HUES64 (cell line): Measurements from ENCODE around the gene FAM219B.

ENCODE experiments used
- H3K27ac ChIP-seq: 2 replicates; pipeline ENCODE4 v1.7.0; 2013; ENCODE audit warnings: low read depth, low read length, inconsistent platforms
- H3K27me3 ChIP-seq: 2 replicates; pipeline ENCODE4 v1.6.1; 2013; ENCODE audit warnings: mild to moderate bottlenecking, low read length; ENCODE audit not compliant: insufficient read depth
- H3K36me3 ChIP-seq: 2 replicates; pipeline ENCODE4 v1.6.1; 2013; ENCODE audit warnings: mild to moderate bottlenecking, low read length; ENCODE audit not compliant: insufficient read depth
- H3K4me1 ChIP-seq: 2 replicates; pipeline ENCODE4 v1.6.1; 2013; ENCODE audit warnings: mild to moderate bottlenecking, low read length, moderate library complexity; ENCODE audit not compliant: insufficient read depth
- H3K4me3 ChIP-seq: 2 replicates; pipeline ENCODE4 v1.5.1; 2013; ENCODE audit warnings: mild to moderate bottlenecking, low read length, moderate library complexity
- H3K9ac ChIP-seq: 2 replicates; pipeline ENCODE4 v1.6.1; 2013; ENCODE audit warnings: mild to moderate bottlenecking, low read depth, low read length
- H3K9me3 ChIP-seq: 2 replicates; pipeline ENCODE4 v1.6.1; 2013; ENCODE audit warnings: low read depth, low read length; ENCODE audit not compliant: insufficient read depth
- WGBS: fragments of 150-250, 120-280 bp; methylation state at CpG from one replicate; pipeline ENCODE4 v1.1.7; 2013; ENCODE audit warnings: missing lambda C conversion rate; 5-methylcytosine and 5-hydroxymethylcytosine counted together

FAM219B gene

DNA sequence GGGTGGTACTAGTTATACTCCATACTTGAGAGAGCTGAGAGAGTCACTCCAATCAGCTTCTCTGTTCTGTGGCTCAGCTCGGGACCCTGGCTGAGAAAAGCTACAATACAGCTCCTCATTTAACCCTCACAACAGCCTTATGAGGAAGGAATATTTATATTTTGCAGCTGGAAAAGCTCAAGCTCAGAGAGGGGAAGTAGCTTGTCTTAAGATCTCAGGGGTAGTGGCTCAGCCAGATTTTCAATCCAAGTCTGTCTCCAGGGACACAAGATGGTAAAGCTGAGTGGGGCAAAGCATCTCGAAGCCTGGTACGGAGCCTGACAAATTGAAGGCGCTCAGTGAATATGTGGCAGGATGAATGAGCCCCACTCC lies 48.3 kb downstream of the FAM219B start:
- peaks cover 11% of the 10 kb centered on the region for H3K36me3 ChIP-seq
- no peaks in the 10 kb centered on the region for H3K9me3 ChIP-seq
- WGBS: 98% methylated on average over 4 of the region's 4 CpGs
- no peak overlapping the region for H3K4me3 ChIP-seq
- no peak overlapping the region for H3K9ac ChIP-seq
- no peaks in the 10 kb centered on the region for H3K4me1 ChIP-seq
- H3K27ac ChIP-seq: no peak overlapping the region
- no peaks in the 10 kb centered on the region for H3K27me3 ChIP-seq

DNA sequence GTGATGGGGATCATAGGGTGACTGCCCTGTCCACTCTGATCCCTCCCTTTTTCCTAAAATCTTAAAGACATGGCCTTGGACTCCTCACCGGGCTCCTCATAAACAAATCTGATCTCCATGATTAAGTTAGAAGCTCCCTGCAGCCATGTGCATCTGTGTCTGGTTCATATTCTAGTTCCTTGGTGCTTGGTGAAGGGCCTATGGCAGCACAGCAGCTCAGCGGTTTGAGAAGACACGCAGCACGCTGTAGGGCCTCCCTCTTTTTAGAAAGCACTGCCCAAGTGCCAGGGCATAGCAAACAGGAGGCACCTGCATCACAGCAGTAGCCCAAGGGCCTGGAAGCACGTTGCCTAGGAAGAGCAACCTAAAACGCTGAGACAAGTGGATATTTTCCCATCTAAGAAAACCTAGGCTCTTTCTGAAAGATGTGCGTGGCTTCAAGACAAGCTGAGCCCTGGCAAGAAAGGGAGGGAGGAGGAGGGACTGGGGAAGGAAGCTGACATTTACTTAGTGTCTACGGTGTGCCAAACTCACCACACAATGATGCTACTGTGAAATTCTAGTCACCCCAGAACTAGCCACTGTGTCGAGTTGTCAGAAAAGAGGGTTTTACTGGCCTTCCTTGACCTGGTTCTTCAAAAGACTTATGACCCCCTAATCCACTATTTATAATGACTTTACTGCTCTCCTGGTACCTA lies 48.8 kb downstream of the FAM219B start:
- no peak overlapping the region for H3K9ac ChIP-seq
- no peaks in the 10 kb centered on the region for H3K27me3 ChIP-seq
- no peaks in the 10 kb centered on the region for H3K9me3 ChIP-seq
- WGBS: 90% methylated on average over 9 of the region's 9 CpGs
- no peak overlapping the region for H3K27ac ChIP-seq
- no peaks in the 10 kb centered on the region for H3K4me1 ChIP-seq
- H3K4me3 ChIP-seq: no peak overlapping the region
- H3K36me3 ChIP-seq: peaks cover 16% of the 10 kb centered on the region

GRCh38 chr15:74857082-74857655 lies 49.5 kb downstream of the FAM219B start:
- Histone ChIP-seq H3K27me3 (no peaks in the 10 kb centered on the region), H3K4me1 (no peaks in the 10 kb centered on the region), H3K27ac (no peak overlapping the region), H3K9ac (no peak overlapping the region), H3K4me3 (no peak overlapping the region), H3K36me3 (peaks cover 23% of the 10 kb centered on the region), H3K9me3 (no peaks in the 10 kb centered on the region)
- WGBS: 91% methylated on average over 5 of the region's 5 CpGs

GRCh38 chr15:74856537-74856936 lies 50.1 kb downstream of the FAM219B start:
- H3K4me3 ChIP-seq: no peak overlapping the region
- no peak overlapping the region for H3K27ac ChIP-seq
- H3K36me3 ChIP-seq: peaks cover 29% of the 10 kb centered on the region
- H3K9me3 ChIP-seq: no peaks in the 10 kb centered on the region
- H3K4me1 ChIP-seq: no peaks in the 10 kb centered on the region
- H3K27me3 ChIP-seq: no peaks in the 10 kb centered on the region
- no peak overlapping the region for H3K9ac ChIP-seq
- WGBS: 100% methylated on average over 1 of the region's 1 CpG

GRCh38 chr15:74855857-74856256 lies 50.8 kb downstream of the FAM219B start:
- Histone ChIP-seq H3K36me3 (peaks cover 35% of the 10 kb centered on the region), H3K9me3 (no peaks in the 10 kb centered on the region), H3K4me1 (no peaks in the 10 kb centered on the region), H3K4me3 (no peak overlapping the region), H3K27me3 (no peaks in the 10 kb centered on the region), H3K27ac (no peak overlapping the region), H3K9ac (no peak overlapping the region)
- WGBS: 87% methylated on average over 2 of the region's 2 CpGs

GRCh38 chr15:74854453-74855022 lies 52.1 kb downstream of the FAM219B start:
- Histone ChIP-seq H3K4me1 (no peaks in the 10 kb centered on the region), H3K27ac (no peak overlapping the region), H3K9me3 (no peaks in the 10 kb centered on the region), H3K36me3 (peaks cover 48% of the 10 kb centered on the region), H3K4me3 (no peak overlapping the region), H3K9ac (no peak overlapping the region), H3K27me3 (no peaks in the 10 kb centered on the region)
- 93% methylated on average over 13 of the region's 13 CpGs for WGBS

DNA sequence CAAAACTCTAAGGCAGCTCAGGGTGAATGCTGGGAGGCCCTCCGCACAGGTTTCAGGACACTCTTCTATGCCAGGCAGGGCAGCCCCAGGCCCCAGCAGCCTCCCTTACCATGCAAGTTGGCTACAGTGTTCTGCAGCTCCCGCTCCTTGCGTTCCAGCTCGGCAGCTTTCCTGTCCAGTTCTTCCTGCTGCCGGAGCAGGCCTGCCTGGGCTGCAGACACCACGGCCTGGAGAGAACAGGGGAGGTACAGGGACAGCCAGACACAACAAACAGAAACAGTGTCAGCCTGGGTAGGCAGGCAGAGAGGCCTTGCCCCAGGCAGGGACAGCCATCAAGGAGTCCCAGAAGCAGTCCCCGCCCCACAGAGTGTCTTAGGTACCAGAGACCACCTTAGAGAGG lies 54.7 kb downstream of the FAM219B start:
- no peaks in the 10 kb centered on the region for H3K9me3 ChIP-seq
- H3K27me3 ChIP-seq: no peaks in the 10 kb centered on the region
- 95% methylated on average over 7 of the region's 7 CpGs for WGBS
- H3K9ac ChIP-seq: no peak overlapping the region
- H3K36me3 ChIP-seq: peaks cover 62% of the 10 kb centered on the region
- no peak overlapping the region for H3K4me3 ChIP-seq
- H3K27ac ChIP-seq: no peak overlapping the region
- H3K4me1 ChIP-seq: no peaks in the 10 kb centered on the region

DNA sequence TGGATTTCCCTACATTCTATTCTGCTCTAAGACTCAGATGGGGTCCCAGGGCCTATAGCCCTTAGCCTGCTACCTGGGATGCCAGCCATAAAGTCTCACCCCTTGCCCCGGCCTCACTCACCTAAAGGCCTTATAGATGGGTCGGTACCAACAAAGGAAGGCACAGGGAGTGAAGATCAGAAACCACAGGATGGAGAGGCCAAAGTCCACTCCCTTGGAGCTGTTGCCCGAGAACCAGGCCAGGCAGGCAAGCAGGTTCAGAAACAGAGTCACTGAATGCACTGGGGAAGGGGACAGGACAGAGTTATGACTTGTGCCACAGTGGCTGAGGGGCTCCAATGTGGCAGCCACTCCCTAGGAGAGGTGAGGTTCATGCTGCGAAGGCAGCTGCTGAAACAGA lies 56.3 kb downstream of the FAM219B start:
- H3K4me3 ChIP-seq: no peak overlapping the region
- H3K36me3 ChIP-seq: peaks cover 59% of the 10 kb centered on the region
- no peaks in the 10 kb centered on the region for H3K4me1 ChIP-seq
- H3K9me3 ChIP-seq: no peaks in the 10 kb centered on the region
- 96% methylated on average over 4 of the region's 4 CpGs for WGBS
- H3K27ac ChIP-seq: no peak overlapping the region
- H3K9ac ChIP-seq: no peak overlapping the region
- no peaks in the 10 kb centered on the region for H3K27me3 ChIP-seq
